Activated T-helper 1 cell treated with anti-CD3 and anti-CD28 coated beads, Interleukin-2, amount 50 U/mL, for 16 hours (primary cell): ENCODE results near the gene NEGR1.

Experiments used
- DNase-seq, 2 donors: peaks; one replicate each; pipeline ENCODE4 v3.0.0-alpha.2; 2020; ENCODE audit warnings: low read depth in 1 of 2, low spot score in 1 of 2

The NEGR1 gene

GRCh38 chr1:71587961-71588360 lies 694.4 kb downstream of the NEGR1 start:
- DNase-seq: no peak

DNA sequence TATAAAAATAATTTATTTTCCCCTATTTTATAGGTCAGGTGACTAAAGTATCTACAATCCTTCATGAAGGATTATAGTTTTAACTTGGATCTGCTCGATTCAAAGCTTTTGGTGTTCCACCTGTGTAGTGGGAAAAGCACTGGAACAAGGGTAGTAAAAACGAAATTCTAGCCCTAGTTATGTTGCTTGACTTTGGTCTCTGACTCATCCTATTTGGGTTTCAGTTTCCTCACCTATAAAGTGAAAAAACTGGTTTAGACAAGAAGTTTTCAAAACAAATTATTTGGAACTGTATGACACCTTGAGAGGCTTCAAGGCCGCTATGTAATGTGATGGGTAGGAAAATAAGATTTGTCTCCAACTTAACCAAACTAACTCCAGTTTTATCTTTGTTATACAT lies 696.3 kb downstream of the NEGR1 start:
- DNase-seq: no peak

DNA sequence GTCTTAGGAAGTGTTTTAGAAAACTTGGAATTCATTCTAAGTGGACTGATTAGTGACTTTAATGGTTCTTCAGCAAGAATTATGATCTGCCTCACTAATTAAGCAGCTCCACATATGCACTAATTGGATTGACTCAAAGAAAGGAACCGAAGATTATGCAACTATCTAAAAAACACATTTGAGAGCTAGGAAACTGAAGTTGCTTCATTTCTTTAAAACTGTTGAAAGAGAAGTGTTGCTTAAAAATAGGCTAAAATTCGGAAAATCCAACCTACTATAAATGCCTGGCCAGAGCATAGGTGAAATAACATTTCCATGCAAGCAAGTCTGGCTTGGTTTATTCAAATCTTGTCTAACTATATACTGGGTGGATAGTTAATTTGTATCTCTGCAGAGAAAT lies 698.6 kb downstream of the NEGR1 start:
- no peak for DNase-seq

- no peak for DNase-seq
Observed at GRCh38 chr1:71582673-71583072, 699.7 kb downstream of the NEGR1 start.

GRCh38 chr1:71577451-71578131 lies 704.7 kb downstream of the NEGR1 start:
- no peak for DNase-seq

DNA sequence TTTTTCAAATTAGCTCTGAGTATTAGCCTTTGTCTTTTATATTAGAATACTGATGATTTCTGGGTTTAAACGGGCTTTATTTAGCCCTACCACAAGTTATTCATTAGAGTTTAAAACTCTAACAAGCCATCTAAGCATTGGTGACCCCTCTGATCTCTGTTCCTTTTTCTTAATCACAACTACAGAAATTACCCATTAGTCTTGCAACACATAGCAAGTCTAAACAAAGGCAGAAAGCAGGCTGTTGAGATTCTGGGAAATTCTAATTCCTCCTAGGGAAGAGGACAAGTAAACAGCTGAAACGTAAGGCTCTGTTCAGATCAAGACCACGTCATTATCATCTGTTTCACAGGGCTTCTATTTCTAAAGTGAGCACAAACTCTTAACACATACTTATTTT lies 710.3 kb downstream of the NEGR1 start:
- DNase-seq: no peak

GRCh38 chr1:71566413-71566812 lies 715.9 kb downstream of the NEGR1 start:
- no peak for DNase-seq

DNA sequence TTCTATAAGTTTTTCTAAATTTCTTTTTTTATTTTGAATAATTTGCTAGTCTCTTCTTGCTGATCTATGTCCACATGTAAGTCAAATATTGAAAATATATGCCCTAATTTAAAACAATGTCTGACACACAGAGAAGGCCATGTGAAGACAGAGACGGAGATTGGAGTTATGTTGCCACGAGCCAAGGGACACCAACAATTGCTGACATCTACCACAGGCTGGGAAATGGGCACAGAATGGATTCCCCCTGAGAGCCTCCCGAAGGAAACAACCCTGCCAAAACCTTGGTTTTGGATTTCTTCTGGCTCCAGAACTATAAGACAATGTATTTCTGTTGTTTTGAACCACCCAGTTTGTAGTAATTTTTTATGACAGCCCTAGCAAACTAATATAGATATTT lies 716.5 kb downstream of the NEGR1 start:
- no peak for DNase-seq

DNA sequence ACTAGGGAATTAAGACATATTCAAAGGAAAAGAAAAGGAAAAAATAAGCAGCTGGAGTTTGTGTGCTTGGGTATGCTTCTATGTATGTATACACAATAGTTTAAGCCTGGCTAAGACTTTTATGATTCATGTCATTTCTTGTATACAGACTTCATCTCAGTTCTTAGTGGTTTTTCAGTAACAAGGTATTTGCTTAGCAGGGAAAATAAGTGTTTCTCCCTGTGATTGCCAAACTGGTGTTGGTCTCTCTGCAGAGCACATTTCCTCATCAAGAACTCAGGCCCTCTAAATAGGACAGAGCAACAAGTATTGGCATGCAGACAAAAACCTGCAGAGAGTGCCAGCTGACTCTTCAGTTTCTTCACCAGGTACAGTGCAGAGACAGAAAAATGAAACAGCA lies 717.1 kb downstream of the NEGR1 start:
- no peak for DNase-seq

- DNase-seq: no peak
Observed at GRCh38 chr1:71562298-71562697, 720.0 kb downstream of the NEGR1 start.

DNA sequence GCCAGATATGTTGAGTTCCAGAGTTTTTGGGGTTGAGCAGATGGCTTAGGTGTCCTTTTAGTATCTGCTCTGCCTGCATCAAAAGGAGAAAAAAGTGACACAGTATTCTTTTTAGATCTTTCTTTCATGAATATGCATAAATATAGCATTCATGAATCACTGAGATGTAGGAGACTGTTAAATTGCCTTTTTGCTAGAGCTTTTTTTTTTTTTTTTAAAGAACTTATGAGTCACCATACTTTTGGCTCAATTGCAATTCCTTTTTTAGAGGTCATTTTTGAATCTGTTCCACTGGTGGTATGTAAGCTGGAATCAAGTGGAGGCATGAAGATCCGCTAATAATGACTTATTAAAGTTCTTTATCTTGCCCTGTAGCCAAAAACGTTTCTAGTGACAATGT lies 720.6 kb downstream of the NEGR1 start:
- DNase-seq: no peak

GRCh38 chr1:71561206-71561605 lies 721.1 kb downstream of the NEGR1 start:
- no peak for DNase-seq

DNA sequence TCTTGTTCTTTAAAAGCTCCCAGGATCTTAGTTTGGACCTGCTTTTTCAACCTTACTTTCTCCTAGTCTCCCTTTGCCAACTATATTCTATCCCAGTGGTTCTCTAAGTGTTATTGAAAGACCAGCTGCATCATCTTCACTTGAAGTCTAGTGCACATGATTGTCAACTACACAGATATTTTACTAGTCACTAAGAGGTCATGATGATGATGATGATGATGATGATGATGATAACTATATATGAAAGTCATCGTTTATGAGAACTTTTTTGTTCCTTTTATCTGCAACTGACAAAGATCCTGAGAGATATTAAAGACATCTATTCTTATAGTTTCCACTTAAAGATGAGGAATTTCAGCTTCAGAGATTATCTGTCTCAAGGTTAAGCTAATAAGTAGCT lies 722.5 kb downstream of the NEGR1 start:
- no peak for DNase-seq

DNA sequence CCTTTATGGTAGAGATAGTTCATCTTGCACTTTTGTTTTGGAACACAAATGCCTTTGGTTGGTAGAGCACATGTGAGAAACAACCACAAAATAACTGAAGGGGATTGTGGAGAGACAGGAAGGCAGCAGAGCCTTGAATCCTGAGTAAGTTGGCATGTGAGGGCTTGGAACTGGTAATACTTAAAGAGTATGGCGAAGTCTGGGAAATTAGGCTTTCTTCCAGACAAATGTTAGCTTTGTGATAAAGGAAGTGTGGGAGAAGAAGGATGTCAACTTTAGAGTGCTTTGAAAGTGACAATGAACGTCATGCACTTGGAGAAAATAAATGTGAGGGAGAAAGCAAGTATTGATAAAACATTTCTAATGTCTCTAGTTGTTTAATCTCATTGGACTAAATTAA lies 725.2 kb downstream of the NEGR1 start:
- no peak for DNase-seq

DNA sequence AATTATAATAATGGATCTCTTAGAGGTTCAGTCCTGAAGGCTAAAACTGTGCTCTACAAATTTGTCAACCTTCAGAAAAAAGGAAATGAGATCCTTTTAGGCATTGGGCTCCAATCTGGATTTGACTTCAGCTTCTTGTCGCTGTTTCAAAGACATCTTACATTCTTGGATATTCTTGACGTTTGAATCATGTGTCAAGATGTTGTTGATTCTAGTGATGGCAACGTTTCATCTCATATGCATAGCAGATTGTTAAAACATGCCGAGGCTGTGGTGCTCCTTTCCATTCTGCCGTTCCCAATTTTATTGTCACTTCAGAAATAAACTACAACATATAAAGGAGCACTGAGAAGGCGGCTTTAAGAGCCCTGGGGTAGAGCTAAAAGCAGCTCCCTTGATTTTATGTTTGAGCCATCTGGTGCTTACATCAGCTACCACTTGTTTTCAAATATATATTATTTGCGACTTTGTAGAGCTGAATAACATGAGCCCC lies 733.9 kb downstream of the NEGR1 start:
- DNase-seq: no peak

DNA sequence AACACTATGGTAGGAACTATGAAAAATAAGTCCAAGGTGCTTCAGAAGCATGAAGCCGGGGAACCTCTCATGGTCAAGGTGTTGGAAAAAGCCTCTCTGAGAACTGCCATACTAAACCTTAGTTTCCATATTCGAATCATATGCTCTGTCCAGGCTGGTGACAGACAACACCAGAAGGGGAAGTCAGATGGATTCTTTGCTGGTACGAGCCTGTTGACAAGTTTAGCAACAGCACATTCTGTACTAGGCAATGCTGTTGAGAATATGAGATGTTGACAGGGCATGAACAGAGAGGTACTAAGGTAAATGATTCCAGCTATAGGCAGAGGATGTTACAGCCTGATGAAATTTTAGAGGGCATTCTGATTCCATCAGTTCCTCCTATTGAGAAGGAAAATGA lies 740.2 kb downstream of the NEGR1 start:
- DNase-seq: no peak

GRCh38 chr1:71533950-71534349 lies 748.4 kb downstream of the NEGR1 start:
- DNase-seq: no peak

GRCh38 chr1:71532343-71532742 lies 750.0 kb downstream of the NEGR1 start:
- DNase-seq: no peak

GRCh38 chr1:71526824-71527223 lies 755.5 kb downstream of the NEGR1 start:
- DNase-seq: no peak

DNA sequence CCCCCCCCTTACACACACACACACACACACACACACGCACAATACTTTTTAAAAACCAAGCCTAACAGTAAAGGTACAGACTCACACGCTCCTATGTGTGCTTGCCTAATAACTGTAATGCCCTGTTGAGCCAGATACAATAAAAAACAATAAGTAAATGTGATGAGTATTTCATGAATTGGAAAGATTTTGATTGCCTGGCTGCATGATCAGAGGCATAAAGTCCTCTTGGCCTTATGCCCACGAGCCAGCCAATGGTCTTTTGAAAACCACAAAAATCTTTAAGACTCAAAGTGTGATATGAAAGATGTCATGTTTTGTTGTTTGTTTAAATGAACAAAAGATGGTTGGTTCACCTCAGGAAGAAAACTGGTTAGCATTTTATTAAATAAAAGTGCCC lies 759.6 kb downstream of the NEGR1 start:
- no peak for DNase-seq

DNA sequence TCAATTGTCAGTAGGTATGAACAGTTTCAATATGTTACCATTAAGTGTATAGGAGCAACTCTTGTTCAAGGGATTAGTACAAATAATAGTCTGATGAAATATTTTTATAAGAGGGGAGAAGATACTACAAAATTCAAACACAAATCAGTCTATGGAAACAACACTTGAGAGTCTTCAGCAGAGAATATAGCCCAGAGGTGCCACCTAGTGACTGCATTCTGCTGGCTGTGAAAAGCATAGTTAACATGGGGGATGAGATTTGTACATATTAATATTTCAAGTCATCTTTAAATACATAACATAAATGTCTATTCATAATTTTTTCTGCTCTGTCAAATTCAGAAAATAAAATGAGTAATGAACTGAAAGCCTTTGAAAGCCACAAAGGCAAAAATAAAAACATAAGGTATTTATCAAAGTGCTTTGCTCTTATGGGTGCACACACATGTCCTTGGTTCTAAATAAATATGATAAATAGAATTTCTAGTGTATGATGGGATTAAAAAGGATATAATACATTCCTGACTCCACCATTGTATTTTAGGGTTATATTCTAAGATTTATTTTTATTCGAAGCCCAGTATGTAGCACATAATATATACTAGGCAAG lies 760.6 kb downstream of the NEGR1 start:
- DNase-seq: no peak

DNA sequence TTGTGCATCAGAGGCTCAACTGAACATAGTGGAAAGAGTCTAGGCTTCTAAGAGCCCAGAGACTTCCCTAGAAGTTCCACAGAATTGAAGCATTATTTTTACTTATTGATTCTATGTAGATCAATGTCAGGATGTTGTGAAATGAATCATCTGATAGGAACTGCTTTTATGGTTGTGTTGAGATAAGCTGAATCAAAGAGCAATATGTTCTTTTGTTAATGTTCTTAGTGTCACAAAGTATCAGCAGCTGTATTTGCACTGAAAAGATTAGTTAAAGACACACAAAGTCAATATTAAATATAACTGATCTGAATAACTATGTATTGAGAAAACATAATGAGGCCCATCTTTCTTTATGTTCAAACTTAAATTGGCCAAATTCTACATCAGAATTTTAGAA lies 770.8 kb downstream of the NEGR1 start:
- no peak for DNase-seq

GRCh38 chr1:71510725-71511124 lies 771.6 kb downstream of the NEGR1 start:
- DNase-seq: no peak
